ENCODE measurements around the gene PRKAG3.

DNA sequence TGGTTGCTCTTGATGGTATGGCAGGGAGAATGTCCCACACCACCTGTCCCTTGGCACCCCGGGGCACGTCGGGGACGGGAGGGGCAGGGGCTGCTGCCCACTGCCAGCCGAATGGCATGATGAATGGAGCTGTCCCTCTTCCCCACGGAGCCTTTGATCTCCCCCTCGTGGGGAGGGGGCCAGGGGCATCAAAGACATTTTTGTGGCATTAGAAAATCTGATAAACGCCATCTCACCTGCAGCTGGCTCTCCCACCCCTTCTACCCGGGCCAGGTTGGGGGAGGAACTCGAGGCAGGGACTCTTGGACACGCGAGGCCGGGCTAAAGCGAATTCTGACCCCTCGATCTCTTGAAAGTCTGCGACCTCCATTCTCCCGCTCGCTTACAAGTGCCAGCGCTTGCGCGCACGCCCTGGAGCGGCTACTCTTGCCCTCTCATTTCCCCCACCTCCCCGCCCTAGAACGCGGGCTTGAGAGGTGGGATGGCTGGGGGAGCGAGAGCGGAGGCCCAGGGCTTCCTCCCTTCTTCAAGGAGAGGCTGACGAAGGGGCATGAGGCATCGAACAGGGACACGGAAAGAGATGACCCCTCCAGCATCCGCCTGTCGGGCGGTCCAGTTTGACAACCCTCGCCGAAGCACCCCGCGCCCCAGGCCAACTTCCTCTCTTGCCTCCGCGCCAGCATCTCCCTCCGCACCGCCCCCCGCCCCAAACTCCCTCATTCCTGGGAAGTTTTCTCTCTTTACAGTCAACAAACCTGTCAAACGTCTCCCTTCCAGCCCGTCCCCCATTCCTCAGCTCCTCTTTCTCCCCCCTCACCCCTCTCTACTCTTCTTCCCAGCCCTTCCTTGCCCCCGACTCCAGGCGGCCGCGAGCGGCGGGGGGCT is 27.3 kb upstream of the PRKAG3 start:
- TF ChIP-seq, protein P1, sequence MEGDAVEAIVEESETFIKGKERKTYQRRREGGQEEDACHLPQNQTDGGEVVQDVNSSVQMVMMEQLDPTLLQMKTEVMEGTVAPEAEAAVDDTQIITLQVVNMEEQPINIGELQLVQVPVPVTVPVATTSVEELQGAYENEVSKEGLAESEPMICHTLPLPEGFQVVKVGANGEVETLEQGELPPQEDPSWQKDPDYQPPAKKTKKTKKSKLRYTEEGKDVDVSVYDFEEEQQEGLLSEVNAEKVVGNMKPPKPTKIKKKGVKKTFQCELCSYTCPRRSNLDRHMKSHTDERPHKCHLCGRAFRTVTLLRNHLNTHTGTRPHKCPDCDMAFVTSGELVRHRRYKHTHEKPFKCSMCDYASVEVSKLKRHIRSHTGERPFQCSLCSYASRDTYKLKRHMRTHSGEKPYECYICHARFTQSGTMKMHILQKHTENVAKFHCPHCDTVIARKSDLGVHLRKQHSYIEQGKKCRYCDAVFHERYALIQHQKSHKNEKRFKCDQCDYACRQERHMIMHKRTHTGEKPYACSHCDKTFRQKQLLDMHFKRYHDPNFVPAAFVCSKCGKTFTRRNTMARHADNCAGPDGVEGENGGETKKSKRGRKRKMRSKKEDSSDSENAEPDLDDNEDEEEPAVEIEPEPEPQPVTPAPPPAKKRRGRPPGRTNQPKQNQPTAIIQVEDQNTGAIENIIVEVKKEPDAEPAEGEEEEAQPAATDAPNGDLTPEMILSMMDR (IDR thresholded peaks at IDR 0.05): no peak
- TF ChIP-seq POLR2A (IDR thresholded peaks at IDR 0.05; ENCODE audit: low read depth) (no peak), POLR2AphosphoS5 (IDR thresholded peaks at IDR 0.05) (no peak), EP300 (IDR thresholded peaks at IDR 0.05) (no peak)
